Measurements from ENCODE around the gene PRR13. TPM values are rescaled to one million over a fixed set of nuclear protein-coding genes. Genes with fewer than 3 reads are reported as not detected.

PRR13 gene
- total and polyA plus RNA-seq, 2 donors (not counting 1 experiment from before 2014, with no cell fraction given), result 108 to 213 TPM

DNA sequence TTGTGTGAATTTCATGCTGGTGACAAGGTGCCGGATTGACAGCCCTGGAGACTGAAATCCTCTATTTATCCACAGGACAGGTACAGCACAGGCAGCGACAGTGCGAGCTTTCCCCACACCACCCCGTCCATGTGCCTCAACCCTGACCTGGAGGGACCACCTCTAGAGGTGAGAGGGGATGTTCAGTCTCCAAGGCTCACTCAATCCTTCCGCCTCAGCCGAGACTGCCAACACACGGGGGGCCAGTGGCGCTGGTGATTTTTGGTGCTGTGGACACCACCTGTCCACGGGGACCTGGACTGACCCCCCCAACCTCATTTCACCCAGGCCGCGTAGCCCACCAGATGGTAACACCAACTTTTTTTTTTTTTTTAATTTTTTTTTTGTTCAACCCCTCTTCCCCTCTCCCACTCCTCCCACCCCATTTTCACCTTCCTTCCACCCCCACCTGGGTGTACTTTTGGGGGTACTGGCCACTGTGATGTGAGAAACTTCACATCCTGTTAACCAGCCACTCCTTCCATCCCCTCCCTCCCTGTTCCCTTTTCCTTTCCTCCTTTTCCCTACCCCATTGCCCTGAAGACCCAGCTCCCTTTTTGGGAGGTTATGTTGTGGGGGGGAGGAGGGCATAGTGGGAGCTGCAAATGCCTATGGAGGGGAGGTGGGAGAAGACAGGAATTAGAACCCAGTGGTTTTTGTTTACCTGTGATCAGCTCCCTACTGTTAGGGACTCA lies 23.3 kb downstream of the PRR13 start:
- H3K27ac ChIP-seq (ENCODE audit: low read length in 2 of 2), result no peak overlapping the region
- no peak overlapping the region for H3K4me3 ChIP-seq (ENCODE audit: control extremely low read depth in 1 of 5, extremely low read depth in 1 of 5, insufficient read depth in 1 of 5, low read depth in 2 of 5, low read length in 4 of 5)
- intact Hi-C loops (cut with micrococcal nuclease), result no loop called here
- ATAC-seq (ENCODE audit: low read depth) (no peak), DNase-seq (no peak)
- H3K4me1 ChIP-seq (ENCODE audit: control insufficient read depth in 2 of 2, insufficient read depth in 2 of 2, low read length in 2 of 2), result no peaks in the 10 kb centered on the region
- H2AFZ ChIP-seq (ENCODE audit: insufficient read depth, low read depth, low read length, poor library complexity, severe bottlenecking), result no peak overlapping the region
- no peak overlapping the region for H3K9ac ChIP-seq (ENCODE audit: low read length)
- Mint-ChIP-seq H3K27me3 (no peaks in the 10 kb centered on the region), H3K27ac (no peak overlapping the region), H3K4me3 (no peak overlapping the region), H3K9me3 (ENCODE audit: insufficient read depth) (no peaks in the 10 kb centered on the region), H3K4me1 (peaks cover 5% of the 10 kb centered on the region)
- no peaks in the 10 kb centered on the region for H3K27me3 ChIP-seq (replicated peaks in 1 of 4; ENCODE audit: control extremely low read depth in 1 of 4, control insufficient read depth in 3 of 4, insufficient read depth in 4 of 4, low read length in 3 of 4)
- WGBS (ENCODE audit: insufficient coverage), result 98% methylated on average over 5 of the region's 11 CpGs
- ChIA-PET POLR2A (interaction anchor here (1.0 kb wide), 1 partner anchor 85 kb away, joined by 5 read pairs; the partner anchor contains the start of gene SP1), CTCF (interaction anchor here (0.5 to 1.6 kb wide), 3 partner anchors 11 to 315 kb away, joined by 3 to 6 read pairs (median 5); no protein-coding TSS in a partner anchor)
- H3K9me3 ChIP-seq (ENCODE audit: control extremely low read depth in 1 of 3, control insufficient read depth in 2 of 3, insufficient read depth in 1 of 3, low read length in 2 of 3), result no peaks in the 10 kb centered on the region
- no peak for TF ChIP-seq EZH2 (IDR thresholded peaks at IDR 0.05; ENCODE audit: borderline replicate concordance, insufficient read depth, low read depth, low read length, poor library complexity, severe bottlenecking)
- no peak for TF ChIP-seq CTCF (IDR thresholded peaks at IDR 0.05)
- H3K4me2 ChIP-seq (replicated peaks; ENCODE audit: low read depth, low read length, poor library complexity, severe bottlenecking), result no peak overlapping the region
- H3K79me2 ChIP-seq (ENCODE audit: control insufficient read depth, insufficient read depth, low read length), result peaks cover 87% of the 10 kb centered on the region
- peaks cover 96% of the 10 kb centered on the region for H4K20me1 ChIP-seq (ENCODE audit: control insufficient read depth, insufficient read depth, low read length, poor library complexity, severe bottlenecking)
- H3K36me3 ChIP-seq (replicated peaks in 1 of 2; ENCODE audit: control extremely low read depth in 1 of 2, control insufficient read depth in 1 of 2, extremely low read depth in 1 of 2, insufficient read depth in 2 of 2, low read length in 1 of 2), result peaks cover 16 to 100% of the 10 kb centered on the region in 2 experiments

DNA sequence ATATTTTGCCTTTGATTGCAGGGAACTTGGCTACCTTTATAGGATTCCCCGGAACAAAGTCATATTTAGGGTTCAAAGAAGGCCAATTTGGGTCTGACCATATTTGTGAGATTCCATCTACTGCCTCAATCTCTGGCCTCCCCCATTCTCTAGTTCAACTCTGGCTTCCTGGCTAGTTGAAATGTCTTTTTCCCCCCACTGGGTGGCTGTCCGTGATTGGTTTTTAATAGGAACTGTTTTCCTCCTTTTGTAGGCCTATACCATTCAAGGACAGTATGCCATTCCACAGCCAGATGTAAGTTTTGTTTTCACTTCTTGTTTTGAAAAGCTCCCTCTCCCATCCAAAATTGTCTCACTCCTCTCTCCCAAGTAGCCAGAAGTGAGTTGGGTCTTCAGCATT lies 24.1 kb downstream of the PRR13 start:
- no peak overlapping the region for H3K27ac Mint-ChIP-seq
- no CpG with 5 or more reads among the region's 2 CpGs for WGBS (ENCODE audit: insufficient coverage)
- Histone ChIP-seq H3K4me2 (replicated peaks; ENCODE audit: low read depth, low read length, poor library complexity, severe bottlenecking) (no peak overlapping the region), H2AFZ (ENCODE audit: insufficient read depth, low read depth, low read length, poor library complexity, severe bottlenecking) (no peak overlapping the region), H3K4me3 (ENCODE audit: control extremely low read depth in 1 of 5, extremely low read depth in 1 of 5, insufficient read depth in 1 of 5, low read depth in 2 of 5, low read length in 4 of 5) (no peak overlapping the region), H3K27me3 (replicated peaks in 1 of 4; ENCODE audit: control extremely low read depth in 1 of 4, control insufficient read depth in 3 of 4, insufficient read depth in 4 of 4, low read length in 3 of 4) (no peaks in the 10 kb centered on the region), H3K27ac (ENCODE audit: low read length in 2 of 2) (no peak overlapping the region), H3K36me3 (replicated peaks in 1 of 2; ENCODE audit: control extremely low read depth in 1 of 2, control insufficient read depth in 1 of 2, extremely low read depth in 1 of 2, insufficient read depth in 2 of 2, low read length in 1 of 2) (peaks cover 16 to 100% of the 10 kb centered on the region in 2 experiments), H3K9me3 (ENCODE audit: control extremely low read depth in 1 of 3, control insufficient read depth in 2 of 3, insufficient read depth in 1 of 3, low read length in 2 of 3) (no peaks in the 10 kb centered on the region), H3K4me1 (ENCODE audit: control insufficient read depth in 2 of 2, insufficient read depth in 2 of 2, low read length in 2 of 2) (no peaks in the 10 kb centered on the region), H3K9ac (ENCODE audit: low read length) (no peak overlapping the region), H3K79me2 (ENCODE audit: control insufficient read depth, insufficient read depth, low read length) (peaks cover 86% of the 10 kb centered on the region), H4K20me1 (ENCODE audit: control insufficient read depth, insufficient read depth, low read length, poor library complexity, severe bottlenecking) (peaks cover 90% of the 10 kb centered on the region)
- TF ChIP-seq EZH2 (IDR thresholded peaks at IDR 0.05; ENCODE audit: borderline replicate concordance, insufficient read depth, low read depth, low read length, poor library complexity, severe bottlenecking), result no peak
- TF ChIP-seq CTCF (IDR thresholded peaks at IDR 0.05), result no peak
- ChIA-PET POLR2A (no interaction called here), CTCF (interaction anchor here (1.1 to 1.6 kb wide), 2 partner anchors 14 to 43 kb away, joined by 4 to 5 read pairs; no protein-coding TSS in a partner anchor)
- no peak for ATAC-seq (ENCODE audit: low read depth)
- intact Hi-C loops (cut with micrococcal nuclease), result no loop called here
- peaks cover 4% of the 10 kb centered on the region for H3K4me1 Mint-ChIP-seq
- no peaks in the 10 kb centered on the region for H3K27me3 Mint-ChIP-seq
- no peak for DNase-seq
- no peak overlapping the region for H3K4me3 Mint-ChIP-seq
- no peaks in the 10 kb centered on the region for H3K9me3 Mint-ChIP-seq (ENCODE audit: insufficient read depth)
